GM18873 (cell line): Measurements from ENCODE around the gene NCL.
"Not testable (repeated sequence)": the region's sequence is repeated elsewhere in the genome, so short reads cannot be mapped to it uniquely, and the experiment has no call there.

Experiments
- ATAC-seq: cut with Tn5 transposase; IDR thresholded peaks from one replicate; pipeline ENCODE4 v1.9.1; 2021; ENCODE audit warnings: mild to moderate bottlenecking, moderate library complexity, moderate number of reproducible peaks; ENCODE audit not compliant: unreplicated experiment, low FRiP score

The NCL gene

DNA sequence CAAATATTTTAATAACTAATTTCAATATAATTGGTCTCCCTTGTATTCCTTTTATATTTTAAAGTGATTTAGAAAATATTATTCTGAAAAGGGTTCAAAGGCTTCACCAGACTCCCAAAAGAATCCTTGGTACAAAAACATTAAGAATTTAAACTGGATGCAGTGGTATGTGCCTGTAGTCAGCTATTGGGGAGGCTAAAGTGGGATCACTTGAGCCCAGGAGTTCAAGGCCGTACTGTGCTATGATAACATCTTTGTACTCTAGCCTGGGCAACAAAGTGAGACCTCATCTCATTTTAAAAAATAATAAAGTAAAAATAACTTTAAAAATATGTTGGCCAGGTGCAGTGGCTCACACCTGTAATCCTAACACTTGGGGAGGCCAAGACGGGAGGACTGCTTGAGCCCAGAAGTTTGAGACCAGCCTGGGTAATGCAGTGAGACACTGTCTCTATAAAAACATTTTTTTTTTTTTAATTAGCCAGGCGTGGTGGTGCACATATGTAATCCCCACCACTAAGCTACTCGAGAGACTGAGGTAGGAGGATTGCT lies 14.7 kb downstream of the NCL start:
- no peak for ATAC-seq

DNA sequence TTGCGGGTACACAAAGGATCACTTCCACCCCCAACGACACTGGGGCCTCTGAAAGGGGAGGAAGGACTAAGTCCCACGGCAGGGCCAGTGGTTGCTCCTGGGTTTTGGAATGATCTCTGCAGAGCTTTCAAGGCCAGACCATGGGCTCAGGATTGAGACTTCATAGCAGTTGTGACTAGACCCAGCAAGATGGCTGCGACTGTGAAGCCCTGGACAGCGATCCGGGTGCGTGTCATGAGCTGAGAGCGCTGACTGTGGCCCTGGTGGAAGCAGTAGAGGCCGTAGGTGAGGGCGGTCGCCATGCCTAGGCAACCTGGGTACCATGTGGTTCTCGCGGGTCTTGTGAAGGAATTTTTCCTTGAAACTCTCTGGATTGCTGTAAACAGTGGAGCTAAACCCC lies 27.3 kb downstream of the NCL start:
- ATAC-seq: no peak

DNA sequence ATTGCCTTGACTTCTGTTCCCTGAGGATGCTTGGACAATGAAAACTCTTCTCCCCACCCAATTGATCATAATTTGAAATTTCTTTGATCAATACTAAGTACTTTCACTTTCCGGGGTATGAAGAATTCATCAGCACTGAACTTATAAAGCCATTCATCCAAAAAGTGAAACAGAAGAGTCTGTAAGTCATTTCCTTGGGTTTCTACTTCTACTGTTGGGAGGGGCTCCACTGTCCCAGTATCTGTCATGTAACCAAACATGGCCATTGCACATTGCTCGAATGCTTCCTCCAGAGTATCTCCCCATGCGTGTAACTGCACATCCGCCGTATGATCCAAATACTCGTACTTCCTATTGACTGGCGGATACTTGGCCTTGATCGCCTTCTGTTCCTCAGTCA lies 30.3 kb downstream of the NCL start:
- ATAC-seq: no peak

DNA sequence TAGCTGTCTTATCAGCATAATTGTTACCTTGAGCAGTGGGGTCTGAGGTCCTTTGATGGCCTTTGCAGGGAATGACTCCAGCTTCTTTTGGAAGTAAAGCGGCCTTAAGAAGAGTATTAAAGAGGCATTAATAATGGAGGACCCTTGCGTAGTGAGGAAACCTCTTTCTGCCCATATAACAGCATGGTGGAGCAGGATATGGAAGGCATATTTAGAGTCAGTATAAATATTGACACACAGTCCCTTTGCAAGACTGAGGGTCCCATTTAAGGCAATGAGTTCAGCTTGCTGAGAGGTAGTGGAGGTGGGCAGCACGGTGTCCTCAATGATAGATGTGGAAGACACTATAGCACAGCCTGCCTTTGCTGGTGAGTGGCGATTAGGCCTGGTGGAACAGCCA lies 32.7 kb downstream of the NCL start:
- ATAC-seq: no peak

DNA sequence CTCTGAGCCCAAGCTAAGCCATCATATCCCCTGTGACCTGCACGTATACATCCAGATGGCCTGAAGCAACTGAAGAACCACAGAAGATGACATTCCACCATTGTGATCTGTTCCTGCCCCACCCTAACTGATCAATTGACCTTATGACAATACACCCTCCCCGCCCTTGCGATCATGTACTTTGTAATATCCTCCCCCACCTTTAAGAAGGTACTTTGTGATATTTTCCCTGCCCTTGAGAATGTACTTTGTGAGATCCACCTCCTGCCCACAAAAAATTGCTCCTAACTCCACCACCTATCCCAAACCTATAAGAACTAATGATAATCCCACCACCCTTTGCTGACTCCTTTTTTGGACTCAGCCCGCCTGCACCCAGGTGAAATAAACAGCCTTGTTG lies 33.8 kb downstream of the NCL start:
- ATAC-seq: not testable (repeated sequence)

DNA sequence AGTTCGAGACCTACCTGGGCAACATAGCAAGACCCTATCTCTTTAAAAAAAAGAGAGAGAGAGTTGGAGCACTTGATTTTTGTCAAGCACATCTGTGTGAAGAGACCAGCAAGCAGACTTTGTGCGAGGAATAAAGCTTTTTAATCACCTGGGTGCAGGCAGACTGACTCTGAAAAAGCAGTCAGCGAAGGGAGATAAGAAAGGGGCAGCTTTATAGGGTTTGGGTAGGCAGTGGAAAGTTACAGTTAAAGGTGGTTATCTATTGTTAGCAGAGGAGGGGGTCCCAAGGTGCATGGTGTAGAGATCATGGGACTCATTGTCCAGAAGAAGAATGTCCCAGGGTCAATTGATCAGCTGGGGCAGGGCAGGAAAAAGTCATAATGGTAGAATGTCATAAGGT lies 34.4 kb downstream of the NCL start:
- no peak for ATAC-seq

DNA sequence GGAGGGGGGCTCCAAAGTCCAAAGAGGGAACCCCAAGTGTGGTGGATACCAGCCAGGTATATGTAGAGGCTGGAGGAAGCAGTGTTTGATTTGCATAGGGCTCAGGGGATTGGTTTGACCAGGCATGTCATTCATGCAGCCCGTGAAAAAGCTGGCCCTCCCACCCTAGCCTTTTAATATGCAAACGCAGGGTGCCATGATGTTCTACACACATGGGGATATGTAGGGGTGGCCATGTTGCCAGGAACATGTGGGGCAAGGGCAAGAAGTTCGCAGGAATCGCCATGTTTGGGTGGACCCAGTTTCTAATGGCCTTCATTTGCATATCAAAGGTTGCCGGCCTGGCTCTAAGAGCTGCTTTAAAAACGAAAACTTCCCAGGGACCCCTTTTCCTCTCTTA lies 35.1 kb downstream of the NCL start:
- no peak for ATAC-seq

DNA sequence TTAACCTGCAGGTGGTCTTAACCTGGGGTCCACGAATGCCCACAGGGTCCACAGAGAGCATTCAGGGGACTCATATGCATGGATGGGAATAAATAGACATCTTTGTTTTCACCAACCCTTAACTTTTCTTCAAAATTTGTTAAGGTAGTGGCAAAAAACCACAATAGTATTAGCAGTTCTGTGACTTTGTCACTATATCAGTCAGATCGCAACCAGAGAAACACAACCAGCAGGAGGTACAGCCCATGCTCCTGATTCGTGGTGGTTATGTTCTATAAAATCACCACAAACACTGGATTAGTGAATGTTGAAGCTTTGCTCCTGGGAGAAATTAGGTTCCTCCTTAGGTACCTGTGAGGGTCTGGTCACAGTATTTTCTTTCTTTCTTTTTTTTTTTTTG lies 37.2 kb downstream of the NCL start:
- no peak for ATAC-seq

DNA sequence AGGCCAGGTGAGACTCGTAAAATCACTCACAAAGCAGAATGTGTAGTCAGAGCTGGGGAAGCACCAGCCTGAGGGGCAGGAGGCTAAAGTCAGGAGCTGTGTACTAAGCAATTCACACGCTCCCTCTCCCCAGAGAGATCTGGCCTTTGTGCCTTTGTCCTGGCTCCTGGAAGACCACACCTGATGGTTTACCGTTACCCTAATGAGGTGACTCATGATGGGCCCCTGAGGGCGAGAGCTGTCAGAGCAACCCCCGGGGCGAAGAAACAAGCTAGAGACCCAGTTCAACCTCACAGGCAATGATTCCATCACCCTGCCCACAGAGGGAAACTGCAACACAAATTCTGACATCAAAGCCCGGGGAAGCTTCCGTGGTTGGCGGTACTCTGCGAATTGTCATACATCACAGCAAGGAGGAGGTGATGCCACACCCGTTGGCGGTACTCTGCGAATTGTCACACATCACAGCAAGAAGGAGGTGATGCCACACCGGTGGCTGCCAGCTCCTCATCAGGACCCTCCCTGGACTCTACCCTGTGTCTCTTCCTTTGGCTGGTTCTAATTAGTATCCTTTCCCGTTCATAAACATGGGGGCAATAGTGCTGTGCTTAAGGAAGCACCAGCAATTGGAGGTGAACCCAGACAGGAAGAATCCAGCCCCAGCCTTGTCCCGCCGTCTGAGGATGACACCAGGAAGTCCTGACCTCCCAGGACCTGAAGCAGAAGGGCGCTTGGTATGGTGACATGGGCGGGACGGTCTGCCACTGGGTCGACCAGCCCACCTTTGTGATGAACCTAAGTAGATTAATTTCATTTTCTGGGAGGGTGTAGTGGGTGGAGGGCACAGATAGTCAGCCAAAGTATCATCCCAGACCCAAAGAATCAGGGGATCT lies 38.2 kb downstream of the NCL start:
- no peak for ATAC-seq

DNA sequence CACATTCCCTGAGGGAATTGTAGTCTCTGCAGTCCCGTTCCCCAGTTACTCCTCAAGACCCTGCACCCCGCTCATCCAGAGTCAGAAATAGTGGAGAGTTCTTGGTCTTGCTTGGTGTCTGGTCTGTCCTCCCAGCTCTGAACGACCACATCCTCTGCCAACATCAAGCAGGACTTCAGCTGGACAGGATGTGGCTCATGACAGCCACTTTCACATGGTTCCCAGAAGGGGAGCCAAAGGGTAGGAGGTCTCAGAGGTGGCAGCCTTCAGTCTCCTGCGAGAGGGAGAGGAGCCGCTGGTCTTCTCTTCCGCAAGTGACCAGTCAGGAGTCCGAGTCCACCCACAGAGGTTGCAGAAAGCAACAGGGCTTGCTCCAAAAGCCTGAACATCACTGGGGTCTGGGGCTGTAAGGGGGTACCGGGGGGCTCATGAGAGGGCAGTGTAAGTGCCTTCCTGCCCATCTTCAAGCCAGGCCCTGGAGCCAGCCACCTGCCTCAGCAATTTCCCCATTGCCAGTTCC lies 38.9 kb downstream of the NCL start:
- ATAC-seq: no peak

DNA sequence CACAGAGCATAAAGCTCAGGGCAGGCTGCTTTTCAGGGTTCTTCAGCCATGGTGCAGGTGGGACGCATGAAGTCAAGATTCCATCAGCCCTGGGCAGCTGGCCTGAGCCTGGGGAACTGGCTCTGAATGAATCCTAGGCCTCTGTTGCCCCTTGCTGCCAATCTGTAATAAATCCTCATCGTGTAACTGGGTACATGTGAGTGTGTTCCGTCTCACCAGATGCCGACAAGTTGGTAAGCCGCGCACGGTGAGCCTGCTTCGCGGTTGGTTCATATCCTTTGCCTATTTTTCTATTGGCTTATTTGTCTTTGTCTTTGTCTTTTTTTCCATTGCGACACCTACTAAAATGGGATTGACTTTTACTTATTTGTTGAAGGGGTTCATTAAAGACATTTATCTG lies 41.1 kb downstream of the NCL start:
- ATAC-seq: no peak

DNA sequence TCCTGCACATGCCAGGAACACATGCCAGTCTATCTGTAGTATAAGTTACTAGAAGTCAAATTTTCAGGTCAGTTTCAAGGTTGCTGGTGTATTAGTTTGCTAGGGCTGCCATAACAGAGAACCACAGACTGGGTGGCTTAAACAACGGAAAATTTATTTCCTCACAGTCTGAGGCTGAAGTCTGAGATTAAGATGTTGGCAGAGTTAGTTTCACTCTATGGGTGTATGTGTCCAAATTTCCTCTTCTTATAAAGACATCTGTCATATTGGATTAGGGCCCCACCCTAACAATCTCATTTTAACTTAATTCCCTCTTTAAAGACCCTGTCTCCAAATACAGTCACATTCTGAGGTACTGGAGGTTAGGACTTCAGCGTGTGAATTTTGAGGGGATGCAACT lies 42.2 kb downstream of the NCL start:
- no peak for ATAC-seq

DNA sequence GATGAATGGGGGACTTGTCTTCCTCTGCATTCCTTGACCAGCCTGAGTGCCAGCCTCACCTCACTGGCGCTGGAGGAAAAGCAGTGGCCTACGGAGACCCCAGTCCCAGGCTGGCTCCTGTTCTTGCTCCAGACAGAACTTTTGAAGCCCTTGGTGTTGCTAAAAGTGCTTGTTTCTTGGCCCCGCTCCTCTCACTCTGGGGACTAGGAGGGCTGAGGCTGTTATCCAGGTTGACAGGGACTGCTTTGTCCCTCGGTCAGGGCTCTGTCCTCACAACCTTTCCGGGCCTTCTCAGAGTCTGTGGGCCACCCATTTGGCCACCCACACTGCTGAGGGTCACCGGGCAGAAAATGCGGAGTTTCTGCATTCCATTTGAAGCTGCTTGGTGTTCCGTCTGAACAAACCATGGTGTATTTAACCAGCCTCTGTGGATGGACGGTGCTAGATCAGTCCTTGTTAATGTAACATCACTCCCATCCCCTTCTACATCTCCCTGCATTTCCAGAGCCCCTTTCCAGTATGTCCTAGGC lies 43.2 kb downstream of the NCL start:
- no peak for ATAC-seq

DNA sequence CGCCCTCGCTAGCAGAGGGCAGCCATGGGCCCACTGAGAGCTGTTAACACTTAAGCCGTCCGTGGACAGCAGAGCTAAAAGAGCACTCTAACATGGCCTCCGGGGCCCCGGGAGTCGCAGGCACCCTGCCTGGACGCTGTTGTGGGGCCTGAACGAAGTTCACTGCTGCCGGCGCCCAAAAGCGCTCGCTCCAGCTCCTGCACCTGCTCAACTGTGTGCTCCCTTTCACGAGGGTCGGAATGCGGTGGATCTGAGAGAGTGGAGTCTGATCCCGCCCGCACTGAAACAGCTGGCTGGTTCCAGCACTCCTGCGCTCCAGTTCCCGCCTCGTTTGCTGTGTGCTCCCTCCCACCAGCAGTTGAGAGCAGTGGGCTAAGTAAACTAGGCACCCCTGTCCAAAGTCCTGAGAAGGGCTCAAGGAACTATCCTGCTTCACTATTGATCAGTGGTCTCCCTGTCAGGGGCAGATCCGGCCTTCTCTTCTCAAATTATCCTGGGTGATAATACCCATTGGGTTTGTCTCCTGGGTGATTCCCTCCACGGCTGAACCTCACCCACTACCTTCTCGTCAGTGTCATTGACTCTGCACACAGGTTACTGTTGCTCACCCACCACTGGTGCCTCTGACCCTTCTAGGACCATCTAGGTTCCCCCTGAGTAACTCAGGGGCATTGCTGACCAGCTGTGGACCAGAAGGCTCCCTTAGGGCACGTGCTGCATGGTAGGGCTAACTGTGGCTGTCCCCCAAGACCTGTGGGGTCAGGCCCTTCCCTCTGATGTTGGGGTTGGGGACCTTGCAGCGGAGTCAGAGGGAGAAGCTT lies 45.3 kb downstream of the NCL start:
- ATAC-seq: no peak

DNA sequence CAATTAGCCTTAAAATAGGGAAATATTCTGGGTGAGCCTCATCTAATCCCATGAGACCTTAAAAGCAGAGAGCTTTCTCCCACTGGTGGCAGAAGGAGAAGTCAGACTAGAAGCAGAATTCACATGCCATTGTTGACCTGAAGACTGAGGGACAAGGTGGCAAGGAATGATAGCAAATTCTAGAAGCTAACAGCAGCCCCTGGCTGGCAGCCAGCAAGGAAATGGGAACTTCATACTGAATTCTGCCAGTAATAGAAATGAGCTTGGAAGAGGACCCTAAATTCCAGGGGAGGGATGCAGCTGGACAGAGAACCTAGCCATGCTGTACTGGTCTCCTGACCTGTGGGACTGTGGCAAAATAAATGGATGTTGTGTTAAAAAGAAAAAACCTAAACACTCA lies 49.3 kb downstream of the NCL start:
- ATAC-seq: no peak

DNA sequence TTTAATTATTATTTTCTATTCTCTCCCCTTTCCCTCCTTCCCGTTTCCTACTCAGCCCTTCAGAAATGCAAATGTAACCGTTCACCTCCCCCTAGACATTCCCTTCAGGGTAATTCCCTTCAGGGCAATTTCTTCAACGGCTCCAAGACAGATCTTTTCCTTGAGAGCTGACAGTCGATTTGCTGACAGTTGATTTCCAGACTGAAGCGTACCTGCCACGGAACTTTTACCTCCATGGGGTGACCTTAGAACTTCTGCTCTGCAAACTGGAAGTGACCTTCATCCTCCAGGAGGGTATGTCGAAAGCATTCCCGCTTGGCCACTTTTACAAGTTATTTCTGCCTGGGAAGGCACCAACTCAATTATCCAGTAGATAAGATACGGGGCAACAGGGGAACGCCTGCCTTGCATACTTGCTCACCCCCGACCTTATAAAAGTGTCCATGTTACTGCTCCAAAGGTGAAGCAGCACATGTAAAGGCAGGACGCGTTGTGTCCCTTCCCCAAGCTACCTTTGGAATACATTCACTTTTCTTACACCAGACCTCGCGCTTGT lies 50.3 kb downstream of the NCL start:
- no peak for ATAC-seq

DNA sequence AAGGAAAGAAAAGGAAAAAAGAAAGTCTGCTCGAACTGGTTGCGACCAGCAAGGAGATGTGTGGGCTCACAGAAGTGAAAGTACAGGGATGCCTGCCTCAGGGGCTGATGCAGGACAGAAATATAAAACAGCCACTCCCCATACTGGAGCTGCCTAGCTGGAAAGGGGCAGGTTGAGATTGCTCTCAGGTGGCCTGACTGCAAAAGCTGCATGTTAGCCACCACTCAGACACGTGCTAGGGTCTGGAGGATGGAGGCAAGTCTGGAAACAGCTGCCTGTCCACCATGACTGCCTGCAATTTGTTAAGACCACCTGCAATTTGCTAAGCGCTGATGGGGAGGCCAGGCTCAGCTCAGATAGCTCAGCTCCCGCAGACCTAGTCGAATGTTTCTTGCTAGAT lies 50.8 kb downstream of the NCL start:
- no peak for ATAC-seq

DNA sequence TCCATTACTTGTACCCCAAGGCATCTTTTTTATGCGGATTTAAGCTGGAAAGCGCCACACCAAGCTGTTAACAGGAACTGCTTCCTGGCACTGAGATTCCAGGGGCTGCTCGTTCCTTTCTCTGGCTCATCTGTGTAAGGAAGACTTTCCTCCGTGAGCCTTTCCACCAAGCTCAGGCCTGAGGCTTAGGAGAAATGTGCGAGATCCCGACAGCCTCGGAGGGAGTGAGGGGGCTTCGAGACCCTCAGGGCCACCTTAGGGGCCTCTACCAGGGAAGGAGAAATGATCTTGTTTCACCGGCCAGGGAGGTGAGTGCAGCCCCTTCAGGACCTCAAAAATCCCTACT lies 51.7 kb downstream of the NCL start:
- ATAC-seq: no peak

DNA sequence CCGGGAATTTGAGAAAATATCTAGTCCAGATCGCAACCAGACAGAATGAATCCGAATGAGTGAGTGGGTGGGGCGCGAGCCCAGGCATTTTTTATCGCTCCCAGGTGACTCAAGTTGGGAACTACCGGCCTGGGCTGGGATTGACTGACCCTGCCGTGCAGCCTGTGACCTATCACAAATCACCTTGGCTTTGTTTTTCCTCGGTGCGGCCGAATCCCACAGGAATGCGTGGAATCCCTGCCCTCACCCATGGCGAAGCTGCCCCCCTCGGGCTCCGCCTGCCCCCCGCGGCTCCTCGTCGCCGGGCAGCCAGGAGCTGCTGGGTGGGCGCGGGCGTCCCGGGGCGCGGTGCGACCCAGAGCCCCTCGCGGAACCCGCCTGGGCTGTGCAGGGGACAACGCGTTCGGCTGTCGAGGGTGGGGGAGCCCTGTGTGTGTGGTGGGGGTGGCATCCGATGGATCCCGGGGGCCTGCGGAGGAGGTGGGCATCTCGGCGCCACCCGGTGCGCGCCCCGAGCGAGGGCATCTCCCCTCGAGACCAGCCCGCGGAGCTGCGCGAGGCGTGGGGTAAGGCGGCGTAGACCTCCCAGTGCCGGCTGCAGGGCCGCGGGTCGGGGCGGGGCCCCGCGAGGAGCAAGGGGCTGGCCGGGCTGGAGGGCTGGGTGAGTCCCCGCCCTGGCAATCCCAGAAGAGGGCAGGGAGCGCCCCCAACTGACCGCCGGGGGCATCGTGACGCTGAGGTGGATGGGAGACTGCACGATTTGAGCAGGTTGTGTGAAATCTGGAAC lies 52.3 kb downstream of the NCL start:
- peak; percentile 91 for ATAC-seq

DNA sequence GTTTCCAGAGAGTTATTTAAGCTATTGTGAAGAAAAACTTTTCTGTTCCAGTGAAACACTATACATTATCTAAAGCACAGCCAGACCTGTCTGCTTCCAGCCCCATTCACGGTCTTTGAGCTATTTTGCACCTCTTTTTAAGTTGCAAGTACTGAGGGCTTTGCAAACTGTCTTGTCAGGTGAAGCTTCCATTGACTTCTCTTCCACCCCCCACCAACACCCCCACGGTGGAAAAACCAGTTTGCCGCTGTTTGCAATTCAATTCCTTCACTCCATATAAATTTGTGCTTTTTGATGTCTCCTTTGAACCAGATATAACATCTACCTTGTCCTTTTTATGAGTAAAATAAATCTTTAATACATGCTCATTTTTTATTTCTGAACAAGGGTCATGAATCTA lies 53.0 kb downstream of the NCL start:
- ATAC-seq: no peak
